Ammon's horn (tissue), 1 donor: ENCODE results near the gene NEDD9.

Experiments
- DNase-seq: peaks from one replicate; pipeline ENCODE4 v3.0.0-alpha.2; 2016; ENCODE audit warnings: low spot score

NEDD9 gene

GRCh38 chr6:11218102-11218442, 14.4 kb downstream of the NEDD9 start:
- no peak for DNase-seq

- no peak for DNase-seq
Measured at GRCh38 chr6:11217360-11218101, 14.9 kb downstream of the NEDD9 start.

- no peak for DNase-seq
Measured at GRCh38 chr6:11215773-11216172, 16.7 kb downstream of the NEDD9 start.

- no peak for DNase-seq
Measured at GRCh38 chr6:11214901-11215300, 17.6 kb downstream of the NEDD9 start.

GRCh38 chr6:11214084-11214833, 18.2 kb downstream of the NEDD9 start:
- DNase-seq: peak; percentile 68

- no peak for DNase-seq
Measured at GRCh38 chr6:11213422-11214021, 18.9 kb downstream of the NEDD9 start.

- DNase-seq: no peak
Measured at GRCh38 chr6:11212664-11213063, 19.8 kb downstream of the NEDD9 start.

- no peak for DNase-seq
Measured at GRCh38 chr6:11211254-11211653, 21.2 kb downstream of the NEDD9 start.

GRCh38 chr6:11210386-11211138, 21.9 kb downstream of the NEDD9 start:
- no peak for DNase-seq

GRCh38 chr6:11209906-11210305, 22.6 kb downstream of the NEDD9 start:
- no peak for DNase-seq

- no peak for DNase-seq
Measured at GRCh38 chr6:11209369-11209768, 23.1 kb downstream of the NEDD9 start.

GRCh38 chr6:11208854-11209253, 23.6 kb downstream of the NEDD9 start:
- DNase-seq: no peak

- no peak for DNase-seq
Measured at GRCh38 chr6:11208267-11208666, 24.2 kb downstream of the NEDD9 start.

- peak; percentile 78 for DNase-seq
Measured at GRCh38 chr6:11207199-11207968, 25.1 kb downstream of the NEDD9 start.

- no peak for DNase-seq
Measured at GRCh38 chr6:11206576-11206975, 25.9 kb downstream of the NEDD9 start.

- DNase-seq: no peak
Measured at GRCh38 chr6:11204794-11205366, 27.6 kb downstream of the NEDD9 start.

- DNase-seq: no peak
Measured at GRCh38 chr6:11204005-11204399, 28.5 kb downstream of the NEDD9 start.

- no peak for DNase-seq
Measured at GRCh38 chr6:11203306-11204004, 29.0 kb downstream of the NEDD9 start.

- peak; percentile 87 for DNase-seq
Measured at GRCh38 chr6:11202513-11203305, 29.8 kb downstream of the NEDD9 start.
